Posterior cingulate gyrus (tissue), 11 donors: ENCODE results near the gene RPS27A.
"Not testable (repeated sequence)": the region's sequence is repeated elsewhere in the genome, so short reads cannot be mapped to it uniquely, and the experiment has no call there.

Experiments
- DNase-seq, 10 donors: peaks; one replicate each; pipeline versions ENCODE4 v3.0.0 to v3.0.0-alpha.2; 2020 to 2021; ENCODE audit warnings: mixed read lengths in 3 of 10
- intact Hi-C: fragments of 100-400 bp; cut with DNase I; formaldehyde crosslinking; loops from one replicate; pipeline ENCODE4 v1.15.1; 2023

The RPS27A gene

GRCh38 chr2:55232084-55232862 lies at the start of gene RPS27A, which contains the start of gene CLHC1:
Gene RPS27A (plus strand): TSS chr2:55232688. CDS start chr2:55232825, 137 bp downstream.
Gene CLHC1 (minus strand): TSS chr2:55232293. CDS start chr2:55222411, 9,882 bp downstream.
- intact Hi-C loops = loop anchor here (5.0 to 10.0 kb wide), 3 partner anchors 35 to 187 kb away; partner anchors contain the start of genes CCDC88A and MTIF2
- DNase-seq = peak; percentile 85 to 98 (median 90)

GRCh38 chr2:55186837-55187236 lies 45.7 kb upstream of the RPS27A start:
- DNase-seq, intact Hi-C loops: not testable (repeated sequence)

- intact Hi-C loops, DNase-seq: not testable (repeated sequence)
These were observed 40.6 kb upstream of the RPS27A start for GRCh38 chr2:55191888-55192287.

- intact Hi-C loops = no loop called here
- DNase-seq = no peak
These were observed 36.0 kb upstream of the RPS27A start for GRCh38 chr2:55196526-55196925.

GRCh38 chr2:55200416-55200815 lies 32.1 kb upstream of the RPS27A start:
- intact Hi-C loops = no loop called here
- no peak for DNase-seq

- DNase-seq = no peak
- intact Hi-C loops = no loop called here
These were observed 28.0 kb upstream of the RPS27A start for GRCh38 chr2:55204536-55204935.

- no peak for DNase-seq
- intact Hi-C loops = no loop called here
These were observed 27.5 kb upstream of the RPS27A start for GRCh38 chr2:55204950-55205349.

GRCh38 chr2:55213822-55214221 lies 18.7 kb upstream of the RPS27A start:
- intact Hi-C loops = no loop called here
- DNase-seq = no peak

GRCh38 chr2:55223958-55224760 lies 8.3 kb upstream of the RPS27A start:
- peak in 1 of 10 donors; percentile 80 for DNase-seq
- intact Hi-C loops = no loop called here

GRCh38 chr2:55224761-55225261 lies 7.7 kb upstream of the RPS27A start:
- peak in 3 of 10 donors; percentile 6 to 79 (median 70) for DNase-seq
- intact Hi-C loops = no loop called here

GRCh38 chr2:55225481-55226020 lies 6.9 kb upstream of the RPS27A start:
- intact Hi-C loops = no loop called here
- DNase-seq = peak in 1 of 10 donors; percentile 46

- intact Hi-C loops, DNase-seq: not testable (repeated sequence)
These were observed 4.9 kb upstream of the RPS27A start for GRCh38 chr2:55227437-55228225.

GRCh38 chr2:55228226-55228563 lies 4.3 kb upstream of the RPS27A start:
- intact Hi-C loops = no loop called here
- DNase-seq = no peak

- intact Hi-C loops = no loop called here
These were observed 3.3 kb upstream of the RPS27A start for GRCh38 chr2:55229221-55229620.

GRCh38 chr2:55230551-55230950 lies 1.9 kb upstream of the RPS27A start:
- DNase-seq = no peak
- intact Hi-C loops = loop anchor here (5.0 to 10.0 kb wide), 3 partner anchors 37 to 187 kb away; partner anchors contain the start of genes CCDC88A and MTIF2

More at GRCh38 chr2:55229221-55229620, 3.3 kb upstream of the RPS27A start:
- no peak for DNase-seq

GRCh38 chr2:55231546-55232083 lies 873 bp upstream of the RPS27A start:
- DNase-seq = no peak
- intact Hi-C loops = loop anchor here (5.0 to 10.0 kb wide), 3 partner anchors 36 to 187 kb away; partner anchors contain the start of genes CCDC88A and MTIF2

GRCh38 chr2:55232863-55233657 lies 572 bp downstream of the RPS27A start:
- peak in 2 of 10 donors; percentile 65 to 80 for DNase-seq
- intact Hi-C loops = loop anchor here (5.0 to 10.0 kb wide), 3 partner anchors 34 to 188 kb away; partner anchors contain the start of genes CCDC88A and MTIF2

GRCh38 chr2:55233658-55233940 lies 1.1 kb downstream of the RPS27A start:
- intact Hi-C loops = loop anchor here (5.0 to 10.0 kb wide), 3 partner anchors 34 to 189 kb away; partner anchors contain the start of genes CCDC88A and MTIF2
- peak in 1 of 10 donors; percentile 63 for DNase-seq
